HG02759 (cell line): ENCODE measurements around the gene ATRN.
"Not testable (repeated sequence)": the region's sequence is repeated elsewhere in the genome, so short reads cannot be mapped to it uniquely, and the experiment has no call there.

Experiments
- ATAC-seq: cut with Tn5 transposase; IDR thresholded peaks from one replicate; pipeline ENCODE4 v1.9.1; 2021; ENCODE audit warnings: mild to moderate bottlenecking, moderate library complexity; ENCODE audit not compliant: unreplicated experiment

Gene ATRN

GRCh38 chr20:3465301-3465700 is 5.5 kb upstream of the ATRN start:
- ATAC-seq: no peak

DNA sequence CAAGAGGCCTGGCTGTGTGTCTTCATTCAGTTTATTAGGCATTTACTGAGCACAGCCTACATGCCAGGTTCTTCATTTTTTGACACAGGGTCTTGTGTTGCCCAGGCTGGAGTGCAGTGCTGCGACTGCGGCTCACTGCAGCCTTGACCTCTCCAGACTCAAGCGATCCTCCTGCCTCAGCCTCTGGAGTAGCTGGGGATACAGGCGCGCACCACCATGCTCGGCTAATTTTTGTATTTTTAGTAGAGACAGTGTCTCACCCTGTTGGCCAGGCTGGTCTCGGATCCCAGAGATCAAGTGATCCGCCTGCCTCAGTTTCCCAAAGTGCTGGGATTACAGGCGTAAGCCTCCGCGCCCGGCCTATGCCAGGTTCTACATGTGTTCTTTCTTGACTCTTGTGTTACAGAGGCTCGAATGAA is 601 bp upstream of the ATRN start:
- no peak for ATAC-seq

- no peak for ATAC-seq
Observed at GRCh38 chr20:3471397-3472021, 691 bp downstream of the ATRN start.

- no peak for ATAC-seq
Observed at GRCh38 chr20:3472105-3472504, 1.3 kb downstream of the ATRN start.

DNA sequence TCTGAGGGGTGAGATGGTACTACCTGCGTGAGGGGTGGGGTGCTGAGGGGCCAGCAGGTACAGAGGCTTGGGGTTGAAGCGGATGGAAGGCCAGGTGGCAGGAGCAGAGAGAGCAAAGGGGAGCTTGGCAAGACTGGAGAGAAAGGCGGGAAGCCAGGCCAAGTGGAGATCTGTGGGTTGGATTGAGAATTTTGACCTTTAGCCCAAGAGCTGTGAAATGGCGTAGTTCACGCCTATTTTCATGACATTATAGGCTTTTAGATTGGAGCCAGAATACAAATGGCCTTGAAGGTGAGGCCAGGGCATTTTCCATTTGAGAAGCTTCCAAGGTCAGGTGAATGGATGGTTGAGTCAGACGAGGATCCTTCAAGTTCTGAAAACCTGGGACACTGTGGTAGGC is 2.5 kb downstream of the ATRN start:
- no peak for ATAC-seq

GRCh38 chr20:3473944-3474343 is 3.1 kb downstream of the ATRN start:
- ATAC-seq: no peak

GRCh38 chr20:3477003-3477860 is 6.4 kb downstream of the ATRN start:
- not testable (repeated sequence) for ATAC-seq

DNA sequence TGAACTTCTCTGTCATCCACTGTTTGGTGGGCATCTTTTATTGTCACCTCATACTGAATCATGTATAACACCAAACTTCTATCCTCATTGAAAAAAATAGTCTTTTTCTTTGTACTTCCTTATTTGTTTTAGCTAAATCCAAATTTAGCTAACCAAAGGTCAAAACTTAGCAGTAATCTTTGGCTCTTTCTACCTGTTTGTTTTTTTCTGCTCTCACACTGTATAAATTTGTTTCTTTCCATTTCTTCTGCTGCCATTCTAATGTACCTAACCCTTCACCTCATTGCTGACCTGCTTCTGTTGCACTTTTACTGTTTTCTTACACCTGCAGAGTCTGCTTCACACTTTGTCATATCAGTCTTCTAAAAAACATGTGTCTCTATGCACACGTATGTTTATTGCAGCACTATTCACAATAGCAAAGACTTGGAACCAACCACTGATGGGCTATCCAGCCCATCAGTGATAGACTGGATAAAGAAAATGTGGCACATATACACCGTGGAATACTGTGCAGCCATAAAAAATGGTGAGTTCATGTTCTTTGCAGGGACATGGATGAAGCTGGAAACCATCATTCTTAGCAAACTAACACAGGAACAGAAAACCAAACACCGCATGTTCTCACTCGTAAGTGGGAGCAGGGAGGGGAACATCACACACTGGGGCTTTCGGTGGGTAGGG is 7.2 kb downstream of the ATRN start:
- ATAC-seq: no peak

DNA sequence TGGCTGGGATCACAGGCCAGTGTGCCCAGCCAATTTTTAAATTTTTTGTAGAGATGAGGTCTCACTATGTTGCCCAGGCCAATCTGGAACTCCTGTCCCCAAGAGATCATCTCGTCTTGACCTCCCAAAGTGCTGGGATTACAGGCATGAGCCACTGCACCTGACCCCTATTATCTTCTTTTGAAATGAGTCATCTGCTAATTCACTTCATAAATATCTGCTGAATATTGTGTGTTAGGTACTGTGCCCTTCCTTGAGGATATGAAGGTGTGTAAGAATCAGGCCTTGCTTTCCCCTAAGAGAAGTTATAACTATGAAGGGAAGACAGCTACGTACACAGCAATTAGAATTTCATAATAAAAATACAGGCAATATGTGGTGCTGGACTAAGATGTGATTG is 8.2 kb downstream of the ATRN start:
- no peak for ATAC-seq

DNA sequence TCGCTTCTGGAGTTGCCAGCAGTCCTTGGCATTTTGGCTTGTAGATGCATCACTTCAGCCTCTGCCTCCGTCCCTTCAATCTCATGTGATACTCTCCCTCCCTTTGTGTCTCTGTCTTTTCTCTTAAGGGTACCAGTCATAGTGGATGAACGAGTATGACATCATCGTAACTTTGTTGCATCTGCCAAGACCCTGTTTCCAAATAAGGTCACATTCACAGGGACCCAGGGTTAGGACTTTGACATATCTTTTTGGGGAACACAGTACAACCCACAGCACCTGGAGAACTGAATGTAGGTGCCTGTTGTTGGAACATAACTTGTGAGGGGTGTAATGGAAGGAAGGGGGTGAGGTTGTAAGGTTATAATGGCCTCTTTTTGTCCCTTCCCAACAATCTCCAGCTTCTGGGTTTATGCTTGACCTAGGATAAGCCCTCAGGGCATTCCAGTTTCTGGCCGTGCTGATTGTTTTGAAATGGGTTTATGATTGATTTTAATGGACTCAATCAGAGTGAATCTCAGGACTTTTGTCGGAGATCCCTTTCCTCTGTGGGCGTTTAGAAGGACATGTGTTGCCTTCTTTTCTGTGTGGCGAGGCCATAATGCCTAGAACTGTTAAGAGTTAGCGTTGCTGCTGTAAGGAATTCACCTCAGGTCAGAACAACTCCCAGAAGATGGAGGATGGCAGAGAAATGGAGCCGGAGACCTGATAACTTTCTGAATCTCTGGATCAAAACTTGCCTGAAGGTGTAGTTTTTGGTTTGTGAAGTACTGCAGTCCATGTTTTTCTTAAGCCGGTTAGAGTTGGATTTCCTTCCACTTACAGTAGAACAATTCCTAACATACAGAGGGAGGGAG is 9.2 kb downstream of the ATRN start:
- ATAC-seq: no peak

DNA sequence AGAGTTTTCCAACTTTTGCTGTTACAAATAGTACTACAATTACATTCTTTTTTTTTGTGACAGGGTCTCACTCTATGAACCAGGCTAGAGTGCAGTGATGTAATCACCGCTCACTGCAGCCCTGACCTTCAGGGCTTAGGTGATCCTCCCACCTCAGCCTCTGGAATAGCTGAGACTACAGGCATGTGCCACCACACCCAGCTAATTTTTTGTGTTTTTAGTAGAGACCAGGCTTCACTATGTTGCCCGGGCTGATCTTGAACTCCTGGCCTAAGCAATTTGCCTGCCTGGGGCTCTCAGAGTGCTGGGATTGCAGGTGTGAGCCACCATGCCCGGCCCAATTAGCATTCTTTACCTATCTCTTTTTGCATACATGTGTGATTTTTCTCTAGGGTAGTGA is 12.5 kb downstream of the ATRN start:
- ATAC-seq: no peak

DNA sequence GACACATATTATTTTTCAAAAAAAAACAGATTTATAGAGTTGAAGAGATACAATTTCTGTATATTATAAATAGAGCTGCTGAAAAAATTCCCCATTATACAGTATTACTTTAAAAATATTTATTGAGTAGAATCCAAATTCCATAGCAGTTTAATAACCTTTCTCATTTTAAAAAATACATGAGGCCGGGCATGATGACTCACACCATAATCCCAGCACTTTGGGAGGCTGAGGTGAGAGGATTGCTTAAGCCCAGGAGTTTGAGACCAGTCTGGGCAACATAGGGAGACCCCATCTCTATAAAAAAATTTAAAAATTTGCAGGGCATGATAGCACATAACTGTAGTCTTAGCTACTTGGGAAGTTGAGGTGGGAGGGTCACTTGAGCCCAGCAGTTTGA is 13.0 kb downstream of the ATRN start:
- no peak for ATAC-seq

- ATAC-seq: no peak
Observed at GRCh38 chr20:3485913-3486312, 15.1 kb downstream of the ATRN start.

GRCh38 chr20:3486850-3487249 is 16.0 kb downstream of the ATRN start:
- ATAC-seq: no peak

DNA sequence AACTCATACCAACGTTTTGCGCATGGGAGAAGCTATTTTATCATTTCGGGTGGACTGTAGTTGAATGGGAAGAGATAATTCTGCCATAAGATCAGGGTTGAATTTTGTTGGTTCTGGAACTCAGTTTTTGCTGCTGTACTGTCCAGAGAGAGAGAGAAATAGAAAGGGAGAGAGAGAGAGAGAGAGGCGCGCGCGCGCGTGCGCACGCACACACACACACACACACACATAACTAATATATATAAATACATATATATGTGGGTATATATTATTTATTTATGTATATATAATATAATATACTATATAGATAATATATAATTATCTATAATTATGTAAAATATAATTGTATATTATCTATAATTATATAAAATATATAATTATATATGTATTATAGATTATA is 21.9 kb downstream of the ATRN start:
- no peak for ATAC-seq

DNA sequence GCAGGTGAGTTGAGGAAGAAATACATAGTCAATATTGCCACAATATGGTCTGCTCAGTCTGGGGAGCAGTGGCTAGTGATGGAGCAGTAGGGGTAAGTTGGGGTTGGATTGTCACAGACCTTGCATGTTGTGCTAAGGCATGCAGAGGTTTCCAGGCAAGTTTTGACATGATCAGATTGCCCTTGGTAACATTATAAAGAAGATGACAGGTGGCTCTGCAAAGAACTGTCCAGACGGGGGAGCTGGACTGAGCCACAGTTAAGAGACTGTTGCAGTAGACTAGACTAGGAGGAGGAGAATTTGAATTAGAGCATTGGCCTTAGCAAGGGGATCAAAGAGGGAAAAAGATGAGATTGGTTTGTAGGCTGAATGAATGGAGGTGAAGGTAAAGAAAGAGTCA is 23.4 kb downstream of the ATRN start:
- no peak for ATAC-seq

DNA sequence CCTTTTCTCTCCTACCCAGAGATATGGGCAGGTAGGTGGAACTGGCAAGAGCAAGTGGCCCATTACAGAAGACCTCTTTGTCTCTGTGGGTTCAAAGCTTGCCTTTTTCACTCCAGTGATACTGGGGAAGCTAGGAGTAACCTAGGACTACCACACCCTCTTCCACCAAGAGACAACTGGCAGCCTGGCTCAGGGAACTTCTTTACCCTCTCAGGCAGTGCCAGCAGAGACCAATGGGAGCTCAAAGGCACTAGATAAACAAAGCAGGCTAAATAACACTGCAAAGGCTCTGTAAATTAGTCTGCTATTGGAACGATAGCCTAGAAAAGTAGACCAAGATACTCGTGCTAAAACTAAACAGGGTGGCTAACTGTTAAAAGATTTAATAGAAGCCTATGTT is 32.1 kb downstream of the ATRN start:
- ATAC-seq: no peak

DNA sequence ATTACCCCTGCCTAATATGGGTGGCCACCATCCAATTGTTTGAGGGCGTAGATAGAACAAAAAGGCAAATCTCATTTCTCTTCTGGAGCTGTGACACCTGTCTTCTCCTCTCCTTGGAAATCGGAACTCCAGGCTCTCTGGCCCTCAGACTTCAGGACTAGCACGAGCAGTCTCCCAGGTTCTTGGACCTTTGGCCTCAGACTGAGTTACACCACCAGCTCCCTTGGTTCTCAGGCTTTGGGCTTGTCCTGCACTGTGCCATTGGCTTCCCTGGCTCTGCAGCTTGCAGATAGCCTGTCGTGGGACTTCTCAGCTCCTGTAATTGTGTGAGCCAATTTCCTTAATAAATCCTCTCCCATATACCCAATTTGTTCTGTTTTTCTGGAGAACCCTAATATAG is 34.3 kb downstream of the ATRN start:
- no peak for ATAC-seq

- no peak for ATAC-seq
Observed at GRCh38 chr20:3509064-3509463, 38.2 kb downstream of the ATRN start.

DNA sequence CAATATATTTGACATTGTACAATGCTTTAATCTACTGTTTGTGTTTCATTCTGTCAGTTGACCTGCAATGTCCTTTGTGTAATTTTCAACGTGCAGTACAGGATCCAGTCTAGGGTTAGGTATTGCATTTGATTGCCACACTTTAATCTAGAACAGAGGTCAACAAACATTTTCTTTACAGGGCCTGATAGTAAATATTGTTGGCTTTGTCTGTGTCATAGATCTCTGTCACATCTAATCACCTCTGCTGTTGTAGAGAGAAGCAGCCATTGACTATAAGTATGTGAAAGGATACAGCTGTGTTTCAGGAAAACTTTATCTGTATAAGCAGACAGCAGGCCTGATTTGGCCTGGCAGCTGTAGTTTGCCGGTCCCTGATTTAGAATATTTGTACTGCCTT is 39.3 kb downstream of the ATRN start:
- no peak for ATAC-seq

- not testable (repeated sequence) for ATAC-seq
Observed at GRCh38 chr20:3512239-3512638, 41.4 kb downstream of the ATRN start.
